ENCODE measurements around the gene SLC6A8. TPM values are rescaled to one million over a fixed set of nuclear protein-coding genes. Genes with fewer than 3 reads are reported as not detected.

The SLC6A8 gene
- 74.1 and 77.0 TPM in 2 replicates for total RNA-seq
- long read RNA-seq, partial matches to known transcripts: 4 of 5 reads
- long read RNA-seq, other reads (novel, unspliced or antisense): 0 of 5 reads

DNA sequence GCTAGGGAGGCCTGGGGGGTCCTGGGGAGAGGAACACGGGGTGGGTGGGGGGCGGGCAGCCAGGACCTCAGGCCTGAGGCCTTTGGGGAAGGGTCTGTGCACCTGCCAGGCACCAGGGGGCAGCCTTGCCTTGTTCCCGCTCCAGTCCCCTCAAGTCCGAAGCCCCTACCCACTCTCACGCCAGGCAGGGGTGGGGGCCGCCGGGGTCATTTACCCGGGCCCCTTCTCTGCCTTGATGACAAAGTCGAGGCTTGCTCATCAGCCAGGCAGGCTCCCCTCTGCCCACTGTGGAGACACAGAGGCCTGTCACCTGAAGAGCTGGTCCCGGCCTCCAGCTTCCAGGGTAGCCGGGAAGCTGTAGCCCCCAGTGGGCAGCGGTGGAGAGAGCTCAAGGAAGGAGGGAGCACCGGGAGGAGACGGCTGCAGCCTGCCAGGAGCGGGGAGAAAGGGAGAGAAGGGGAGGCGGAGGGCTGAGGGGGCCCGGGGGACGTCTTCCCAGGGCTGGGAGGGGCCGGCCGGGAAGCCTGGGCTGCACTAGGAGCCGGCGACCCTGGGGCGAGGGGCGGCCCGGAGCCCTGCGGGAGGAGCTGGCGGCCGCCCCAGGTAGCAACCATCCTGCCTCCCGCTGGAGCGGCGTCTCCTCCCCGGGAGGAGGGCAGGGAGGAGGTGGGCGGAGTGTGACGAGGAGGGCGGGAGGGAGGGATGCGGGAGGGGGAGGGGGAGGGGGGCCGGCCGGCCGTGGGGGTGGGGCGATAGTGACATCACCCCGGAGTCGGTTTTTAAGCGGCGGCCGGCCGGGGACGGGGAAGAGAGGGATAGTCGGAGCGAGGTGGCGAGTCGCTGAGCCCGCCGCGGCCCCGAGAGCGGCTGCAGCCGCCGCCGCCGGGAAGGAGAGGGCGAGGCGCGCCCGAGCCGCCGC lies at the start of gene SLC6A8:
TSS of gene SLC6A8 (plus strand) at position 806 of the 919 bp plus-strand sequence. CDS start 649 bp downstream, outside the sequence.
- Mint-ChIP-seq H3K27me3 (ENCODE audit: unreplicated experiment) (no peaks in the 10 kb centered on the region), H3K9me3 (ENCODE audit: unreplicated experiment) (no peaks in the 10 kb centered on the region), H3K4me3 (ENCODE audit: unreplicated experiment) (peak within 1 kb of the TSS; percentile 70), H3K36me3 (ENCODE audit: unreplicated experiment) (no peaks in the 10 kb centered on the region), H3K4me1 (ENCODE audit: unreplicated experiment) (peaks cover 12% of the 10 kb centered on the region), H3K27ac (ENCODE audit: unreplicated experiment) (peak within 1 kb of the TSS; percentile 23)
- peak; percentile 55 for TF ChIP-seq CTCF (IDR thresholded peaks at IDR 0.05)
- no peak for DNase-seq (ENCODE audit: extremely low spot score, unreplicated experiment)

- Mint-ChIP-seq H3K4me1 (ENCODE audit: unreplicated experiment) (peaks cover 4% of the 10 kb centered on the region), H3K27ac (ENCODE audit: unreplicated experiment) (no peak overlapping the region), H3K27me3 (ENCODE audit: unreplicated experiment) (peaks cover 10% of the 10 kb centered on the region), H3K4me3 (ENCODE audit: unreplicated experiment) (no peak overlapping the region), H3K36me3 (ENCODE audit: unreplicated experiment) (no peaks in the 10 kb centered on the region), H3K9me3 (ENCODE audit: unreplicated experiment) (no peaks in the 10 kb centered on the region)
- TF ChIP-seq CTCF (IDR thresholded peaks at IDR 0.05): no peak
- DNase-seq (ENCODE audit: extremely low spot score, unreplicated experiment): no peak
Measured at GRCh38 chrX:153638041-153638371, 49.7 kb upstream of the SLC6A8 start.

DNA sequence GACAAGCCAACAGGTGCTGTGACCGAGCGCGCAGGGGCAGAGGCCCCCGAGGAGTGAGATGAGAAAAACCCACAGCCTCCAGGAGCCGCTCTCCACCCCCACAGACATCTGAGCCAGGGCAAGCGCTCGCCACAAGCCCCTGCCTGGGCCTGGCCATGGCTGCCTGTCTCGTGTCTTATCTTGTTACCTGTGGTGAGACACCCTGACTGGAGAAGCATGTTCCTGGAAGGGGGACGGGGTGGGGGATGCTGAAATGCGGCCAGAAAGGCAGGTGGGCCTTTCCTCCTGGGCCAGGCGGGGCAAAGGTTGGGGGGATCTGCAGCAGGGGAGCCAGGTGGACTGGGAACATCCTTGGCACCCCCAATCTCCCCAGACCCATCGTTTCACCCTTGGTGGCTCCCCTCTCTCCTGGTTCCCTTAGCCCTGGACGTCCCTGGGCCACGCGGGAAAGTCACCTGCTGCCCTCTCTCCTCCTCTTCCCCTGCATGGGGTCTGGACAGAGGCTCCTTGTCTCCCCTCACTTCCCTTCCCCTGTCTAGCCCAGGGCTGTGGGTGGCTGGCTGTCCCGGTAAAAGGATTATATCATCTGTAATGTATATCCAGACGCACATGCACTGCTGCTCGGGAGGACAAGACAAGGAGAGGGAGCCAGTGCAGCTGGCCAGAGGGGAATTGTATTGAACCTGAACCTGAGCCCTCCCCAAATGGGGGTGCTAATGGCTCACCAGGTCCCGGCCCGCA lies 49.1 kb upstream of the SLC6A8 start:
- TF ChIP-seq CTCF (IDR thresholded peaks at IDR 0.05): no peak
- H3K4me3 Mint-ChIP-seq (ENCODE audit: unreplicated experiment): no peak overlapping the region
- H3K4me1 Mint-ChIP-seq (ENCODE audit: unreplicated experiment): peaks cover 6% of the 10 kb centered on the region
- no peak overlapping the region for H3K27ac Mint-ChIP-seq (ENCODE audit: unreplicated experiment)
- DNase-seq (ENCODE audit: extremely low spot score, unreplicated experiment): no peak
- H3K27me3 Mint-ChIP-seq (ENCODE audit: unreplicated experiment): peaks cover 11% of the 10 kb centered on the region
- no peaks in the 10 kb centered on the region for H3K9me3 Mint-ChIP-seq (ENCODE audit: unreplicated experiment)
- no peaks in the 10 kb centered on the region for H3K36me3 Mint-ChIP-seq (ENCODE audit: unreplicated experiment)

DNA sequence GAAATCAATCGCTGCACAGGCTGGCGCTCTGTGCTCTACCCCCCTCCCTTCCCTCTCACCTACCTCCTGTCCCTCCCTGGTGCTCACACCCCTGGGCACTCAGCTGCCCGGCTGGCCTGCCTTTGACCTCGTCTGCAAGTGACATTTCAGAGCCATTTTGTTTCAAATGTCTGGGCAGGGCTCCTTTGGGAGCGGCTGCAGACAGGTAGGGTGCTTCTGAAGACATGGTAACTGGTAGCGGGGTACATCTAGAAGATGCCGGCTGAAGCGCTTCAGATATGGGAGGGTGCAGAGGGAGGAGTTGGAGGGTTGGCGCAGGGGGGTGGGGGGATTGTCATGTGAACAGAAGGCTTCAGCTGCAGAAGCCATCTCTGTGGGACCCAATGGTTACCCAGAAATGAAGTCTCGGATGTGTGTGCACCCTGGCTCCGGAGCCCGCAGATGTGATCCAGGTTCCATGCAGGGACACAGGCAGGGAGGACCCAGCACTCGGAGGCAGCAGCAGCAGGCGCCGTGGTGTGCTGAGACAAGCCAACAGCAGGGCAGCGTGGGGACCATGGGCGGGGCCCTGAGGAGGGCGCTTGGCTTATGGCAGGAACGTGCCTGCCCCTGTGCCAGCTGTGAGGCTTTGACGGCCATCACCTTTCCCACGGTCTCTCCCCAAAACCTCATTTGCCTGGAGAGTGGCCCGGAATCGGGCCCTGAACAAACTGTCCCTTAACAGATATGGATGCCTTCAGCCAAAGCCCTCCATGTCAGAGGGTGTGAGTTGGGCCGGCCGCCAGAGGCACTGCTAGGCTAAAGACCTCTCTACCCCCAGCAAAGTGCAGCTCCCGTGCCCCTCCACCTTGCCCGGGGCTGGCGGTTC lies 48.3 kb upstream of the SLC6A8 start:
- no peak for DNase-seq (ENCODE audit: extremely low spot score, unreplicated experiment)
- H3K9me3 Mint-ChIP-seq (ENCODE audit: unreplicated experiment): no peaks in the 10 kb centered on the region
- H3K4me3 Mint-ChIP-seq (ENCODE audit: unreplicated experiment): no peak overlapping the region
- H3K27ac Mint-ChIP-seq (ENCODE audit: unreplicated experiment): no peak overlapping the region
- H3K4me1 Mint-ChIP-seq (ENCODE audit: unreplicated experiment): peaks cover 8% of the 10 kb centered on the region
- no peaks in the 10 kb centered on the region for H3K36me3 Mint-ChIP-seq (ENCODE audit: unreplicated experiment)
- H3K27me3 Mint-ChIP-seq (ENCODE audit: unreplicated experiment): peaks cover 11% of the 10 kb centered on the region
- TF ChIP-seq CTCF (IDR thresholded peaks at IDR 0.05): no peak

Data from osteocyte (in vitro differentiated cells).